ENCODE measurements around the gene TTPAL.

GRCh38 chr20:44532259-44532980 is 56.7 kb downstream of the TTPAL start:
- TF ChIP-seq EZH2 (IDR thresholded peaks at IDR 0.05; ENCODE audit: low read length, missing control alignments) = no peak
- TF ChIP-seq, protein P1, sequence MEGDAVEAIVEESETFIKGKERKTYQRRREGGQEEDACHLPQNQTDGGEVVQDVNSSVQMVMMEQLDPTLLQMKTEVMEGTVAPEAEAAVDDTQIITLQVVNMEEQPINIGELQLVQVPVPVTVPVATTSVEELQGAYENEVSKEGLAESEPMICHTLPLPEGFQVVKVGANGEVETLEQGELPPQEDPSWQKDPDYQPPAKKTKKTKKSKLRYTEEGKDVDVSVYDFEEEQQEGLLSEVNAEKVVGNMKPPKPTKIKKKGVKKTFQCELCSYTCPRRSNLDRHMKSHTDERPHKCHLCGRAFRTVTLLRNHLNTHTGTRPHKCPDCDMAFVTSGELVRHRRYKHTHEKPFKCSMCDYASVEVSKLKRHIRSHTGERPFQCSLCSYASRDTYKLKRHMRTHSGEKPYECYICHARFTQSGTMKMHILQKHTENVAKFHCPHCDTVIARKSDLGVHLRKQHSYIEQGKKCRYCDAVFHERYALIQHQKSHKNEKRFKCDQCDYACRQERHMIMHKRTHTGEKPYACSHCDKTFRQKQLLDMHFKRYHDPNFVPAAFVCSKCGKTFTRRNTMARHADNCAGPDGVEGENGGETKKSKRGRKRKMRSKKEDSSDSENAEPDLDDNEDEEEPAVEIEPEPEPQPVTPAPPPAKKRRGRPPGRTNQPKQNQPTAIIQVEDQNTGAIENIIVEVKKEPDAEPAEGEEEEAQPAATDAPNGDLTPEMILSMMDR (conservative IDR thresholded peaks at IDR 0.05 in 1 of 2, IDR thresholded peaks at IDR 0.05 in 1 of 2; ENCODE audit: low read depth in 1 of 2, low read length in 2 of 2) = no peak

Data from fibroblast of lung (primary cell).